OCI-LY7 (cell line): ENCODE measurements around the gene DTNA. TPM values are rescaled to one million over a fixed set of nuclear protein-coding genes. Genes with fewer than 3 reads are reported as not detected.

Source experiments
- BruUV-seq: library from RNA; stranded (reverse); fragments of 400-500 nt; replicated peaks from 2 replicates; lab custom pipeline; 2021; lab: Mats Ljungman, UMichigan
- CTCF ChIA-PET: fragments of 300-600 bp; sonication (Branson Sonifier 250); formaldehyde crosslinking; loops from one replicate; lab custom pipeline; 2022; ENCODE audit warnings: antibody characterized with exemption; ENCODE audit not compliant: unreplicated experiment; lab: Charles Lee
- POLR2A ChIA-PET: fragments of 300-600 bp; sonication (Branson Sonifier 250); formaldehyde crosslinking; loops from one replicate; lab custom pipeline; 2022; ENCODE audit warnings: antibody characterized with exemption; lab: Charles Lee
- DNase-seq: peaks from one replicate; pipeline ENCODE4 v3.0.0-alpha.2; 2015; ENCODE audit warnings: low spot score
- H2AFZ ChIP-seq: fragments of 200-600 bp; sonication (generic), shearing (Covaris generic); 2 replicates; pipeline ENCODE4 v1.6.1; 2014; ENCODE audit warnings: mild to moderate bottlenecking, antibody characterized with exemption, low read length, moderate library complexity
- H3K27ac ChIP-seq: fragments of 200-600 bp; sonication (generic); 2 replicates; pipeline ENCODE4 v1.5.1; 2014; ENCODE audit warnings: mixed run types, low read depth, mild to moderate bottlenecking, moderate library complexity, low read length, inconsistent platforms; ENCODE audit not compliant: poor library complexity, severe bottlenecking
- H3K36me3 ChIP-seq: fragments of 200-600 bp; sonication (generic); 2 replicates; pipeline ENCODE4 v1.6.1; 2014; ENCODE audit warnings: mild to moderate bottlenecking, antibody characterized with exemption, low read length, moderate library complexity, mixed read lengths; ENCODE audit not compliant: insufficient read depth
- H3K4me1 ChIP-seq: fragments of 200-600 bp; sonication (generic); 2 replicates; pipeline ENCODE4 v1.5.1; 2014; ENCODE audit warnings: mild to moderate bottlenecking, low read length; ENCODE audit not compliant: insufficient read depth, poor library complexity, severe bottlenecking
- H3K4me2 ChIP-seq: fragments of 200-600 bp; sonication (generic); 2 replicates; pipeline ENCODE4 v1.6.1; 2014; ENCODE audit warnings: mild to moderate bottlenecking, low read length
- H3K4me3 ChIP-seq: fragments of 200-600 bp; sonication (generic); 2 replicates; pipeline ENCODE4 v1.5.1; 2014; ENCODE audit warnings: mild to moderate bottlenecking, low read depth, low read length; ENCODE audit not compliant: poor library complexity, severe bottlenecking
- H3K79me2 ChIP-seq: fragments of 200-600 bp; sonication (generic); 2 replicates; pipeline ENCODE4 v1.6.1; 2016; ENCODE audit warnings: low read depth, mild to moderate bottlenecking, low read length, moderate library complexity, mixed read lengths; ENCODE audit not compliant: insufficient read depth
- H3K9me2 ChIP-seq: fragments of 200-600 bp; sonication (generic); 2 replicates; pipeline ENCODE4 v1.6.1; 2016; ENCODE audit warnings: mild to moderate bottlenecking, low read length, mixed read lengths; ENCODE audit not compliant: insufficient read depth
- H3K9me3 ChIP-seq: fragments of 200-600 bp; sonication (generic); 2 replicates; pipeline ENCODE4 v1.6.1; 2014; ENCODE audit warnings: mild to moderate bottlenecking, mixed run types, low read length, mixed read lengths
- H4K20me1 ChIP-seq: fragments of 200-600 bp; sonication (generic); 2 replicates; pipeline ENCODE4 v1.6.1; 2014; ENCODE audit warnings: mild to moderate bottlenecking, antibody characterized with exemption, low read length, moderate library complexity, mixed read lengths; ENCODE audit not compliant: insufficient read depth
- EZH2phosphoT487 ChIP-seq: fragments of 200-600 bp; sonication (generic); IDR thresholded peaks from 2 replicates; pipeline ENCODE4 v1.6.1; 2018; ENCODE audit warnings: low read depth, borderline replicate concordance, mild to moderate bottlenecking, mixed run types, antibody characterized with exemption, low read length, moderate library complexity, mixed read lengths
- intact Hi-C: fragments of 100-400 bp; cut with micrococcal nuclease; formaldehyde crosslinking; loops from one replicate; pipeline ENCODE4 v1.10.0; 2022; ENCODE audit not compliant: unreplicated experiment
- total RNA-seq, 2 experiments: library from RNA; depleted of rRNA in 1 of 2; stranded (reverse); fragments of >200 nt in 1 of 2; shearing (Covaris generic) in 1 of 2; gene quantifications; 2 replicates each; pipeline ENCODE4 v1.2.3, GENCODE V29; 2014 to 2022
- TF ChIP-seq, protein P1 (sequence below): fragments of 200-600 bp; sonication (generic); conservative IDR thresholded peaks from 2 replicates; pipeline ENCODE4 v1.5.1; 2014; ENCODE audit warnings: mild to moderate bottlenecking, antibody characterized with exemption, low read length, moderate library complexity, mixed read lengths

DTNA gene
- total RNA-seq, 2 experiments from 2014 or later: 0.16 TPM; not detected in 1

- Histone ChIP-seq H3K9me2 (no peaks in the 10 kb centered on the region), H4K20me1 (no peaks in the 10 kb centered on the region), H3K79me2 (no peaks in the 10 kb centered on the region), H3K27ac (no peak overlapping the region), H2AFZ (no peak overlapping the region), H3K4me1 (no peaks in the 10 kb centered on the region), H3K4me2 (no peak overlapping the region), H3K9me3 (no peaks in the 10 kb centered on the region), H3K36me3 (no peaks in the 10 kb centered on the region), H3K4me3 (no peak overlapping the region)
- POLR2A ChIA-PET: no interaction called here
- DNase-seq: no peak
- intact Hi-C loops: no loop called here
- CTCF ChIA-PET: no interaction called here
- BruUV-seq: no TSS peak
- TF ChIP-seq EZH2phosphoT487: no peak
- TF ChIP-seq, protein P1, sequence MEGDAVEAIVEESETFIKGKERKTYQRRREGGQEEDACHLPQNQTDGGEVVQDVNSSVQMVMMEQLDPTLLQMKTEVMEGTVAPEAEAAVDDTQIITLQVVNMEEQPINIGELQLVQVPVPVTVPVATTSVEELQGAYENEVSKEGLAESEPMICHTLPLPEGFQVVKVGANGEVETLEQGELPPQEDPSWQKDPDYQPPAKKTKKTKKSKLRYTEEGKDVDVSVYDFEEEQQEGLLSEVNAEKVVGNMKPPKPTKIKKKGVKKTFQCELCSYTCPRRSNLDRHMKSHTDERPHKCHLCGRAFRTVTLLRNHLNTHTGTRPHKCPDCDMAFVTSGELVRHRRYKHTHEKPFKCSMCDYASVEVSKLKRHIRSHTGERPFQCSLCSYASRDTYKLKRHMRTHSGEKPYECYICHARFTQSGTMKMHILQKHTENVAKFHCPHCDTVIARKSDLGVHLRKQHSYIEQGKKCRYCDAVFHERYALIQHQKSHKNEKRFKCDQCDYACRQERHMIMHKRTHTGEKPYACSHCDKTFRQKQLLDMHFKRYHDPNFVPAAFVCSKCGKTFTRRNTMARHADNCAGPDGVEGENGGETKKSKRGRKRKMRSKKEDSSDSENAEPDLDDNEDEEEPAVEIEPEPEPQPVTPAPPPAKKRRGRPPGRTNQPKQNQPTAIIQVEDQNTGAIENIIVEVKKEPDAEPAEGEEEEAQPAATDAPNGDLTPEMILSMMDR: no peak
Observed at GRCh38 chr18:34938090-34938489, 228.0 kb downstream of the DTNA start.
